RCC 7860 (cell line): ENCODE data around the gene CDK6.

Source experiments
- DNase-seq: peaks from one replicate; pipeline ENCODE4 v3.0.0-alpha.2; 2015; ENCODE audit warnings: low spot score
- FAIRE-seq: peaks from 2 replicates; lab custom pipeline; 2012; peaks lifted over from hg19 to GRCh38; lab: Jason Lieb, UNC

CDK6 gene

GRCh38 chr7:92742186-92742585 is 94.2 kb downstream of the CDK6 start:
- FAIRE-seq (peak; percentile 2), DNase-seq (peak; percentile 3)

GRCh38 chr7:92740700-92741126 is 95.7 kb downstream of the CDK6 start:
- DNase-seq = peak; percentile 93
- peak; percentile 91 for FAIRE-seq

DNA sequence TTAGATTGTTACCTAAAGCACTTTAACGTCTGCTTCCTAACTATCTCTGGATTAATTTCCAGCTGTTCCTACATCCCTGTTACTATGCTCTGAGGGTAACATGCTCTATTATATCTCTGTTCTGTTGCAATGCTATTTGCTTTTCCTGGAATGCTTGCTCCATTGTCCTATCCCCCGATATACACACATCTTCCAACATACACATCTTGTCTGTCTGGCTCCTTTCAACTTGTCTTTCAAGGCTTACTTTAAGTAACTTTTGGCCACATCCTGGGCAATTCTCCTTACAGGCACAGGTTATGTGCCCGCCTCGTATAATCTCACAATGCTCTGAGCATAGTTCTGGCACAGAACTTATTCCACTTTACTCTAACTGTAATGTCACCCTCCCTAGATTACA is 96.2 kb downstream of the CDK6 start:
- FAIRE-seq (no peak), DNase-seq (peak; percentile 2)

DNA sequence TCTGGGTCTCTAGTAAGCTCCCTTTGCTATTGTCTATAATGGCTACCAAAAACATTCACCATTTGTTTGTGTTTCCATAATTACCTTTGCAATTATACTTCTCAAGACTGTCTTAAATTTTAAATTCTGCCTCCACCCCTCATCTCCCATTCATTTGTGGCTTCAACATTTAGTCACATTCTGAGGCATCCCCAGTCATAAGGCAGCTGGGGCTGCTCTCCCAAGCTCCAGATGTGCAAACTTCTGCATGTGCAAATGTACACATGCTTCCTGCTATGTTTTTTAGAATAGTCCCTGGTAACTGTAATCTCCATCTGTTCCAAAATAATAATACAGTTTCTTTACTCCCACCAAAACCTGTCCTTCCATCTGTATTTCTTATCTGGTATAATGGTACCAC is 97.3 kb downstream of the CDK6 start:
- FAIRE-seq = no peak
- no peak for DNase-seq

DNA sequence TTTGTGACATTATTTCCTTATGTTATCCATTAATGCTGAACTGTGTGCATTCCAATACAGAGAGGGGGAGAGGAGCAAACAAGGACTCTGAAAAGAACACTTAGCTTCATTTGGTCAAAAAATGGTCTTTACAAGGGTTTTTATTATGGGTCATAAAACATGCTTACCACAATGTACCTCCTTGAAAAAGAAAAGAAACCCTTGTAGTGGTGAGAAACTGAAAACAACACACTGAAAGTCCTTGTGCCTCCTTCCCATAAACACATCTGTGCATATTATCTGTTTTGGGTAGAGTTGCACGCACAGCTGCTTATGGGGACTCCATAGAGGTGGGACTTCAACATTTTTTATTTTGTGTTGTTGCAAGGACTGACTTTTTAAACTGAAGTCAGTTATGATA is 98.7 kb downstream of the CDK6 start:
- FAIRE-seq = no peak
- no peak for DNase-seq

GRCh38 chr7:92736870-92737269 is 99.5 kb downstream of the CDK6 start:
- no peak for FAIRE-seq
- DNase-seq = peak; percentile 2

GRCh38 chr7:92735707-92736106 is 100.7 kb downstream of the CDK6 start:
- FAIRE-seq (no peak), DNase-seq (no peak)

DNA sequence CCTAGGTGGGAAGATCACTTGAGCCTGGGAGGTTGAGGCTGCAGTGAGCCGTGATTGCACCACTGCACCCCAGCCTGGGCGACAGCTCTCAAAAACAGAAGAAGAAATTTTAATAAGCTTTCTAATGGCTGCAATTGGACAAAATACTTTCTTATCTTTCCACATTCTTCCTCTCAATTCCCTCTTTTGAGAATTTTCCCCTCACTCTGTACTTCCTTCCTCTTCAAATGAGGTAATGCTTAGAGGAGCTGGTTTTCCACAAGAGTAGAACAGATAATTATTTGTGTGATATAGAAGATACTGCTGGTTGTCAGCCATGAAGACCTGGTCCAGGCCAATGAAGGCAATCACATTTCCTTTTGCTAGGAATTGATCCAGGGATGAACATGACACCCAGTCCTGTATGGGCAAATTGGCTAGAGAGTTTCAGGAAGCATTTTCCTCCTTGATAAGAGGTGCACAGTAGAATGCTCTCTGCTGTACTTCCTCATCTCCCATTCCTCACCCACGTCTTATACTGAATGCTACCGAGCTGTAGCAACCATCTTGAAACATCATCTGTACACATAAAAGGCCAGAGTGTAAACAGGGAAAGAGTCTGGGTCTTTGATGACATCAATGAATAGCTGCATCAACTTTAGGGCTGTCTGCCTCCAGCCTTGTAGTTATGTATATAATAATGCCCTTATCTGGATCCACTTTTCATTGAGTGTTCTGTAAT is 103.9 kb downstream of the CDK6 start:
- no peak for FAIRE-seq
- no peak for DNase-seq

DNA sequence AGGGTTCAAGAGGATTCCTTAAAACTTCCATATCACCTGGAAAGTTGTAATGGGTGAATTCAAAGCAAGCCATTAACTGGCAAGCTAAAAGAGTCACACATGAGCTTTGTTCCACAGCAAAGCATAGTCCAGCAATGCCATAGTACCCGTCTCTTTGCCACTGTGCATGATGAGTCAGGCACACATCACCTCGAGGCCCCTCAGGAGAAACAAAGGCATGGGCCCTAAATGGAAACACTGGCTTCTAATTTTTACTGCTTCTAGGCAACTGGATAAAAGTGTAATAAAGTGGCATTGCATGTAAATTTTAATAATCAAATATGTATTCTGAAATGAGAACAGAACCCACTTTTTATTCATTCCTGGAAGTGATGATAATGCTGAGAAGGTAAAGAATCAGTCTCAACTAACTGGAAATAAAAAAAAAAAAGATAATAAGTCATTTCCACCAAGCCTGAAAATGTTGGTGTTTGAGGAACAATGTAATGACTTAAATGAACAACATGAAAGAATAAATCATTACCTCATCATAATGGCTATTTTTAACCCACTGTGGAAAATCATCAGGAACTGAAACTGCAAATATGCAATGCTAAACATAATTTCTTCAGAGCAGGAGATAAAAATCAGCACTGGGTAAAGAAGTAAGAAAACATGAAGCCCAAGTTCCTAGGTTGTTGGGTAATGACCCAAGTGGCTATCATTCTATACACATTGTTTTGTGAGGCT is 104.9 kb downstream of the CDK6 start:
- FAIRE-seq = peak; percentile 93
- peak; percentile 79 for DNase-seq

DNA sequence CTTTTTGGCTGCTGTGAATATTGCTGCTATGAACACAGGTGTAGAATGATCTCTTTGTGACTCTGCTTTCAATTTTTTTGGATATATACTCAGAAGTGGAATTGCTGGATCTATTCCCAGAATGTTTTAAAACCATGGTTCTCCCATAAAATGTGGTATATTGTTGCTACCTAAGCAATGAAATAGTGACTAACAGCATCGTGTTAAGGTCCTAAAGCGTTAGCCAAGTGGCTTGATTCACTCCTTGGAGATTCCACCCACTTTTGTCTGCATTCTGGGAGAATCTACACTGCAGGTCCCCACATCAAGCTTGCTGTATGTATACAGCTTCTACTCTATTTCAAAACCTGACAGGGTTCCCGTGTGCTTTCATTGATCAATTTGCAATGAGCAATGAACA is 105.6 kb downstream of the CDK6 start:
- FAIRE-seq (peak; percentile 17), DNase-seq (peak; percentile 32)

- no peak for DNase-seq
- no peak for FAIRE-seq
Observed at GRCh38 chr7:92729751-92730150, 106.6 kb downstream of the CDK6 start.

DNA sequence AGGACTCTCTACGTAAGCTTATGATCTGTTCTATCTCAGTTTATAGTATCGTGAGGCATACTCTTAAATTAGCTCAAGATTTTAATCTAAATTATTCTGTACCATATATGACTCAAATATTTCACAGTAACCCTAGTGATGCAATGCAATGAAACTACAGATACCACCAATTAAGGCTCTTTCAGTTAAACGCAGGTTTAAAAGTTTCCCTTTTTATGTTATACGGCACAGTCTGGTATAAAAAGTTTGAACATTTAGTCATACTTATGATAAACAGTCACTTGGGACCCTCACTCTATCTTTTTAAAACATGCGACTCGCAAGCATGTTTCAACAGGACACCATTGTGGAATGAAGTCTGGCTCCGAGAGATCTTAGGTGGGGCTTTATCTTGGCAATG is 107.2 kb downstream of the CDK6 start:
- no peak for DNase-seq
- no peak for FAIRE-seq

- FAIRE-seq (no peak), DNase-seq (no peak)
Observed at GRCh38 chr7:92727755-92728154, 108.6 kb downstream of the CDK6 start.

DNA sequence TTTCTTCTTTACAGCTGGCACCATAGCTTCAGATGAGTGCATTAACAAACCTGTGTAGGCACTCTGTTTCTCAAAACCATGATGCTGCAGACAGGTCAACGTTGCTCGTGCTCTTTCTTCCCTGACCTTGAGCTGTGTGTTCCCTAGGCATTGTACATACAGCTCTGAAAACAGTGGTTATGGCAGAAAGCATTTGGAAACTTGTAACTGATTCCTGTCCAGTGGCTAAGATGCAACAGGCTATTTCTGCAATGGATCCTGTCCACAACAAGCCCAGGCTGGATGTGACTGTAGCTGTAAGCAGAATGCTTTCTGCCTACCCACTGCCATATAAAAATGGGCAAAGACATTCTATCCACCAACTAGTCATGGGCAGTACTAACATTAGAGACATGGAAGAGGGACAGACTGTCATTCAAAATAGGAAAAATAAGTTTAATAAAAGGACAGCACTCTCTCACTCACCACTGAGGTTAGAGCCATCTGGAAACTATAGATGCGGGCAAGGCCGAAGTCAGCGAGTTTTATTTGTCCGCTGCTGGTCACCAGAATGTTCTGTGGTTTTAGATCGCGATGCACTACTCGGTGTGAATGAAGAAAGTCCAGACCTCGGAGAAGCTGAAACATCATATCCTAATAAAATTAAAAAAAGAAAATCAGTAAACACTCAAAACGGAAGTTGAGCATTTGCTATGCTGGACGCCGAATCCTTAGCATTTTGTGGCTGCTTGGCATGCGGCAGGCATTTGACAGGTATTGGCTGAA is 111.0 kb downstream of the CDK6 start:
- no peak for FAIRE-seq
- no peak for DNase-seq

DNA sequence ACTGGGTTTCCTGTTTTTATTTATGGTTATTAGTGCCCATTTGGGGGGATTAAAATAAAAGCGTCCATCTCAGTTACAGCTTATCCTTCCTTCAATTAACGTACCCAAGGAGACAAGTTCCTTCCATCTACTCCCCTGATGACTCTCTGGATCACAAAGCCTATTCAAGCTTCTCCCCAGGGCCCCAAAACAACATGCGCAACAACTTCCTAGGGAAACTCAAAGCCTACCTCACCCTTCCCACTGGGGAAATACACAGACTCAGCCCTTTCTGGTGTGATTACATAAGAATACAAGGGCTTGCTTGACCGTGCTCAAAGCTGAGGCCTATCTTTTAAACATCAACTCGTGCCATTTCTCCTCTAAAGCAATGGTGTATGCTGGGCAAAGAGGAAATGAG is 112.4 kb downstream of the CDK6 start:
- no peak for FAIRE-seq
- no peak for DNase-seq

GRCh38 chr7:92723205-92723604 is 113.2 kb downstream of the CDK6 start:
- DNase-seq (peak; percentile 30), FAIRE-seq (peak; percentile 80)

DNA sequence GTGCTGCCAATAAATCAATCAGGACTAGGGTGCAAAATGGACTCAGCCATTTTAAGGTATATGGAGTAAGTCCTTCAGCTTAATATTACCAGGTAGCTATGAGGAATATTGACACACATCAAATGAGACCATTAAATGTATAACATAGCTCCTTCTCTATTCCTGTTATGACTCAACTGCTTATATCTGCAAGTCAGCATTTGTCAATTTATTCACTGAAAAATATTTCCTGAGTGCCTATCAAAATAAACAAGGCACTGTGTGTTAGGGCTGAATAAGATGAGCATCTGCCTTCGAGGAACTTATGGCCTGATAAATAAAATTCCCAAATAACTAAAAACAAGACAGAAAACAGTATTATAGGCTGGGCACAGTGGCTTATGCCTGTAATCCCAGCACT is 113.8 kb downstream of the CDK6 start:
- FAIRE-seq (no peak), DNase-seq (no peak)

DNA sequence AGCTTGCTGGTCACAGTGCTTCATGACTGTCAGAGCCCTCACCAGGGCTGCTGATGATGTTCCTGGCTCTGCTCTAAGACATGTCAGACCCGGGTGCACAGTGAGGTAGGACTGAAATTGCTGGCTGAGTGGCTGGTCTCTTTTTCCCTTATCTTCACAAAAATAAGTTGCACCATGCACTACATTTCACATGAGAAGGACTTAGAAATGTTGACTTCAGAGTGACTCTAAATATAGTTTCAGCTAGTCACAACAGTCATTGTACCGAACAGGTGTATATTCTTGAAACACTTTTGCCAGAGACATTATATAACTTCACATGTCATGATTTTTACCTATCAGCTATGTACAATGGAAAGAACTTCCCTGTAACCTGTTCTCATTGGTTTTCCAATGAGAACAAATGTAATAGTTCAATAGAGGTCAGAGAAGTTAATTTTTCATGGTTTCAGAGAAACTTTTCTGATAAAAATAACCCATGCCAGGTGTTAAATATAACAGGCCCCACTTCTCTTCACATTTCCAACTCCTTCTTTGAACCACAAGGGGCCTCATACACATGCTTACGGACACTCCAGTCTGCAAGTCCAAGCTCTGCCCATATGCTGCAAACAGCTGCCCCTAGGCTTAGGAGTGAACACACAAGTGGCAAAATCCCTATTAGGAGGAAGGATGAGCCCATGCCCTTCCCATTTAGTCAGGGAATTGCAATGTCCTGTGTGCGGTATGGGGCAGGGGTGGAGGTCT is 115.6 kb downstream of the CDK6 start:
- no peak for DNase-seq
- FAIRE-seq = no peak

- FAIRE-seq (no peak), DNase-seq (peak; percentile 64)
Observed at GRCh38 chr7:92717993-92718716, 118.2 kb downstream of the CDK6 start.

DNA sequence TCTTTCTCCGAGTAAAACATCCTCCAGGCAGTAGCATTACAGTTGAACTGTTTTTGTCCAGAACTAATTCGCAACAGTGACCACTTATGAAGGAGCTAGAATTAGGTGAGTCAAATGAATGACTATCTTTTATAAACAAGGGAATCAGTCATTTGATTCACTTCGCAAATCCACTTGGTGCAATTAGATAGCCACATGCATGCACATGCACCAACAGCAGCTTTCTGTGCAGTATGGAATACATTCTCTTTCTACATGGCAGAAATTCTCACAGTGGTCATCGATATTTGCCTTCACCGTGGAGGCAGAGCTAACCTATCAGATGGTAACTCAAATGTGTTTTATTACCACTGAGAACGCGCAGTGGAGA is 118.8 kb downstream of the CDK6 start:
- DNase-seq (peak; percentile 33), FAIRE-seq (no peak)
